Epithelial cell of proximal tubule (primary cell): ENCODE data around the gene TRIM24. TPM values are rescaled to one million over a fixed set of nuclear protein-coding genes. Genes with fewer than 3 reads are reported as not detected.

ENCODE experiments used
- DNase-seq: peaks from one replicate; pipeline ENCODE4 v3.0.0-alpha.2; 2011; ENCODE audit warnings: low read depth
- H3K4me3 ChIP-seq: 2 replicates; pipeline ENCODE4 v1.5.1; 2011; ENCODE audit warnings: low read depth, mild to moderate bottlenecking, low read length
- total RNA-seq: library from RNA; depleted of rRNA; stranded (reverse); fragments of >200 nt; gene quantifications from 2 replicates; pipeline ENCODE4 v1.2.3, GENCODE V29; 2015
- TF ChIP-seq, protein P1 (sequence below): conservative IDR thresholded peaks from 2 replicates; pipeline ENCODE4 v1.5.1; 2012; ENCODE audit warnings: low read depth, mild to moderate bottlenecking, low read length

The TRIM24 gene
- total RNA-seq, 1 donor from 2014 or later: 21.4 TPM

- no peak overlapping the region for H3K4me3 ChIP-seq
- DNase-seq: no peak
- TF ChIP-seq, protein P1, sequence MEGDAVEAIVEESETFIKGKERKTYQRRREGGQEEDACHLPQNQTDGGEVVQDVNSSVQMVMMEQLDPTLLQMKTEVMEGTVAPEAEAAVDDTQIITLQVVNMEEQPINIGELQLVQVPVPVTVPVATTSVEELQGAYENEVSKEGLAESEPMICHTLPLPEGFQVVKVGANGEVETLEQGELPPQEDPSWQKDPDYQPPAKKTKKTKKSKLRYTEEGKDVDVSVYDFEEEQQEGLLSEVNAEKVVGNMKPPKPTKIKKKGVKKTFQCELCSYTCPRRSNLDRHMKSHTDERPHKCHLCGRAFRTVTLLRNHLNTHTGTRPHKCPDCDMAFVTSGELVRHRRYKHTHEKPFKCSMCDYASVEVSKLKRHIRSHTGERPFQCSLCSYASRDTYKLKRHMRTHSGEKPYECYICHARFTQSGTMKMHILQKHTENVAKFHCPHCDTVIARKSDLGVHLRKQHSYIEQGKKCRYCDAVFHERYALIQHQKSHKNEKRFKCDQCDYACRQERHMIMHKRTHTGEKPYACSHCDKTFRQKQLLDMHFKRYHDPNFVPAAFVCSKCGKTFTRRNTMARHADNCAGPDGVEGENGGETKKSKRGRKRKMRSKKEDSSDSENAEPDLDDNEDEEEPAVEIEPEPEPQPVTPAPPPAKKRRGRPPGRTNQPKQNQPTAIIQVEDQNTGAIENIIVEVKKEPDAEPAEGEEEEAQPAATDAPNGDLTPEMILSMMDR: no peak
Measured at GRCh38 chr7:138564365-138564764, 104.3 kb downstream of the TRIM24 start.

DNA sequence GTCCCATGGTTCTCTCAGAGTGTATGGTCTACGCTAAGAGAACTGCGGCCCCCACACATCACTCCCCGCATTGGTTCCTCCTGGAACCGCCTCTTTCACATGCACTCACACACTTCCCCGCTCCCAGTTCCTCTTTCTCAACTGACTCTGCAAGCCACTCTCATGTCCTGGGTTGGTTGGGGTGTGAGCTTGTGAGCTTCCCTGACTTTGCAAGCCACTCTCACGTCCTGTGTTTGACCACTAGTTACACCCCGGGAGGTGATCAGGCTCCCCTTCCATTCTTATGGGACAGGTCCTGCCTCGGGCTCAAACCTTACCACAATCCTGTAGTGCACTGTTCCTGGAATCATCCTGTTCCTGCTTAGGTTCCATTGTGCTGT, 105.0 kb downstream of the TRIM24 start:
- no peak for DNase-seq
- TF ChIP-seq, protein P1: no peak
- H3K4me3 ChIP-seq: no peak overlapping the region

DNA sequence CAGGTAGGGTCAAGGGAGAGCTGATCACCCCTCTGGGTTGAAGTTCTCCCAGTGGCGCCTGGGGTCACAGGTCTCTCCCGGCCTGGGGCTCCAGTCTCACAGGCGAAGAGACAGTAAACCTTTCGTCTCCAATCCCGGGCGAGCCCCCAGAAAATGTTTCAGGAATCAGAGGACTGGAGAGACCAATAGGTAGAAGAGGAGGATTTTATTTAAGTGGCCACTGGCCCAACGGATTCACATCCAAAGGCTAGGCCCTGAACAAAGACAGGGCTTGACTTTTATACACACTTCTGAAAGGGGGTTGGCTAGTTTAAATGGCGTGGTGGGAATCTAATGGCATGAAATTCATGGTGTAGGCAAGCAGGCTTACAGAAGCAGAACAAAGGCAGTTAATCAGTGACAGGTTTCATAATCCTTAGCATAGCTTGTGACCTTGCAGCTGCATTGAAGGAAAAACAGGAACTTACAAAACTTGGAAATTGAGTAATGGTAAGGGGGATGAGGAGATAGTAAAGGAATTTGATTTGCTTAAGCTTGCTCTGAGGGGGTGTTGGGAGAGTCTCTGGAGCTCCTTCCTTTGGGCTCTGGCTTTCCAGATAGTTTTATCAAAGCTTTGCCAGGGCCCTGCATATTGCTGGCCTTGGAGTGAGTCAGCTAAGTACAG, 105.5 kb downstream of the TRIM24 start:
- H3K4me3 ChIP-seq: no peak overlapping the region
- TF ChIP-seq, protein P1: no peak
- peak; percentile 99 for DNase-seq

DNA sequence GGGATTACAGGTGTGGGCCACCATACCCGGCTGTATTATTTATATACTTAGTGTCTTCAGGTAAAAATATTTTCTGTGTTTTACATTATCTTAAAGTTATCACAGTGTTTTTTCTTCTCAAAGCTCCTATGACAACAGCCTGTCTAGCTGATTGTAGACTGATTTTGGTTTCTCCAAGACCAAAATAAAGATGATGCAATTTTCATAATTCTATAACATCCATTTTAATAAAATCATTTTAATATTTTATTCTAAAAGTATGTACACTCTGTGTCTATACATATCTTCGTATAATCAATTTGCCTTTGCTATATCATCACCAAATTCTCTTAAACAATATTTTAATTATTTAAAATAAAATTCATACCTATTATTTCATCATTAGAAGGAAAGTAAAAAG, 108.6 kb downstream of the TRIM24 start:
- TF ChIP-seq, protein P1: no peak
- no peak overlapping the region for H3K4me3 ChIP-seq

GRCh38 chr7:138569418-138569817, 109.4 kb downstream of the TRIM24 start:
- no peak overlapping the region for H3K4me3 ChIP-seq
- TF ChIP-seq, protein P1: no peak
- DNase-seq: no peak

More for the DNA sequence above, 108.6 kb downstream of the TRIM24 start:
- no peak for DNase-seq

- DNase-seq: no peak
- no peak overlapping the region for H3K4me3 ChIP-seq
- TF ChIP-seq, protein P1: no peak
Measured at GRCh38 chr7:138570715-138571114, 110.7 kb downstream of the TRIM24 start.

GRCh38 chr7:138573741-138574140, 113.7 kb downstream of the TRIM24 start:
- TF ChIP-seq, protein P1: no peak

More at GRCh38 chr7:138573741-138574140, 113.7 kb downstream of the TRIM24 start:
- DNase-seq: no peak
- H3K4me3 ChIP-seq: no peak overlapping the region
